Measurements from ENCODE around the gene ATP8B4.

DNA sequence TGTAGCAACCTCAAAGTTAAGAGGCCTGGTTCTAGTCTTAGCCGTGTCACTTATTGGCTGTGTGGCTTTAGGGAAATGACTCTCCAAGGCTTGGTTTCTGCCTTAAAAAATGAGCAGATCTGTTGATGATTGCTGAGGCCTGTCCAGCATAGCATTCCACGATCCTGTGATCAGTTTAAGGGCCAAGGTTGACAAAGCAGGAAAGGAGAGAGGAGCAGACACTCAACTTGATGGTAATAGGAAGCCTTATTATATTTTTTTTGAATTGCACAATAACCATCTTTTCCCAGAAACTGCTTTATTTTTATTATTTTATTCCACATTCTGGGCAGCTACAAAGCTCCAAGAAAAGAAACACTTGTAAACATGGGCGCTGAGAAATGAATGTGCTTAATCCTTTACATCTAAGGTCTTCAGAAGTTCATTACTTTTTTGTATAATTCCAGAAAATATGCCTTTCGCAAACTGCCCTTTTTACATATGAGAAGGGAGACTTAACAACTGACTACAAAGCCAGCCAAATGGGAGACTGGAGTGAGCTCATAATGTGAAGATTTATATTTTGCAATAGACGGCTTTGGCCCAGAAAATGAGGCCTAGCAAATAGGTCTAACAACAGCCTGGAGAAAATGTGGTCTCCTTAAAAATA, 241.0 kb downstream of the ATP8B4 start:
- TF ChIP-seq CTCF (IDR thresholded peaks at IDR 0.05; ENCODE audit: extremely low read depth in 1 of 2, insufficient read depth in 1 of 2, low read depth in 1 of 2, low read length in 2 of 2) (no peak), FOS (IDR thresholded peaks at IDR 0.05; ENCODE audit: borderline replicate concordance, insufficient read depth, low read length) (no peak), GATA2 (IDR thresholded peaks at IDR 0.05; ENCODE audit: insufficient read depth, insufficient read length, low read depth, low read length) (no peak), EZH2 (IDR thresholded peaks at IDR 0.05; ENCODE audit: borderline replicate concordance, low read depth, low read length, severe bottlenecking) (no peak), JUN (IDR thresholded peaks at IDR 0.05; ENCODE audit: borderline replicate concordance, insufficient read depth, insufficient read length, low read depth) (no peak), POLR2AphosphoS5 (IDR thresholded peaks at IDR 0.05; ENCODE audit: insufficient read depth, low read depth, low read length) (no peak), POLR2A (IDR thresholded peaks at IDR 0.05; ENCODE audit: low read depth, low read length) (no peak), MYC (IDR thresholded peaks at IDR 0.05; ENCODE audit: low read depth, low read length) (no peak)
- TF ChIP-seq, protein P1, sequence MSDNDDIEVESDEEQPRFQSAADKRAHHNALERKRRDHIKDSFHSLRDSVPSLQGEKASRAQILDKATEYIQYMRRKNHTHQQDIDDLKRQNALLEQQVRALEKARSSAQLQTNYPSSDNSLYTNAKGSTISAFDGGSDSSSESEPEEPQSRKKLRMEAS (IDR thresholded peaks at IDR 0.05; ENCODE audit: insufficient read depth, insufficient read length): no peak

Measured in endothelial cell of umbilical vein (primary cell).